NCI-H2081 treated with DMSO at 0.1 percent for 48 hours (cell line): Measurements from ENCODE around the gene ANKRD16.
"Not testable (repeated sequence)": the region's sequence is repeated elsewhere in the genome, so short reads cannot be mapped to it uniquely, and the experiment has no call there.

ENCODE experiments used
- DNase-seq: peaks from one replicate; lab custom pipeline; 2025; lab: John Stamatoyannopoulos, UW

The ANKRD16 gene

DNA sequence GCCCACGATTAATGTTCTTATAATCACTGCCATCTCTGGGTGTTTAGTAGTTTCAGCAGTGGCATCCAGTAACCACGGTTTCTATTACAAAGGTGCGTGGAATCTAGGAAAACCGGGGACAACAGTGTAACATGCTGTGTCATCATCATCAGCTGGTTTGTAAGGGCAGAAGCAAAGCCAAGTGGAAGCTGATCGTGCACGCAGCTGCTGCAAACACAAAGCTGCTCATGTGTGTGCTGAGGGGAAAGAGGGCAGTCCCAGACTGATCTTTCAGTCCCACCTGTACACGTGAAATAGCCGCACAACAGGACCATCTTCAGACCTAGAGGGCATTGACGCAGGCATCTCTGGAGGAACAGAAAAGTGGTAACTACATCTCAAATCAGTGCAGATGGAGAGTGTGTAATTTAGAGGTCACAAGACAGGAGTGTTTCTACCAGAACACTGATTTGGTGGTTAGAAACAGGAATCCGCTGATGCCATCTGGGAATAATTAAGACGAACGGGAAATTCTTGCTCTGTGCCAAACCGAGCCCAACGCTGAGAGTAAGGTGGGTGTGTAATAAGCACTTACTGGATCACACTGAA is 13.4 kb downstream of the ANKRD16 start:
- DNase-seq, result no peak

GRCh38 chr10:5873515-5873995 is 16.1 kb downstream of the ANKRD16 start:
- DNase-seq, result no peak

DNA sequence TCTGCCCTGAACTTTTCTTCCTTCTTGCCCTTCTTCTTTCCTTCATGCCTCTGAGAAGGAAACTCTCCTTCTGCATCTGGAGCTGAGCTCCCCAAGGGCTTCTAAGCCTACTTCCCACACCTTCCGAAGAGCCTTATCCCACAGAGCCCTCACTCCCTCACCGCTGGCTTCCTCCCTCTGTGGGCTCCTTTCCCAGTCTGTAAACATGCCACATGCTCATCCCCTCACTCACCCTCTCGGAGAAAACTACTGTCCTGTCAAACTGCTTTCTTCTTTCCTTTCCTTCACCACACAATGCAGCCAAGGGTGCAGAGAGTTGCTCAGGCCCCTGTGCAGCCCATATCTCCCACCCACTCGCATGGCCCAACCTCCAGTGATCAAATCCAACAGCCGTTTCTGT is 18.1 kb downstream of the ANKRD16 start:
- DNase-seq, result no peak

DNA sequence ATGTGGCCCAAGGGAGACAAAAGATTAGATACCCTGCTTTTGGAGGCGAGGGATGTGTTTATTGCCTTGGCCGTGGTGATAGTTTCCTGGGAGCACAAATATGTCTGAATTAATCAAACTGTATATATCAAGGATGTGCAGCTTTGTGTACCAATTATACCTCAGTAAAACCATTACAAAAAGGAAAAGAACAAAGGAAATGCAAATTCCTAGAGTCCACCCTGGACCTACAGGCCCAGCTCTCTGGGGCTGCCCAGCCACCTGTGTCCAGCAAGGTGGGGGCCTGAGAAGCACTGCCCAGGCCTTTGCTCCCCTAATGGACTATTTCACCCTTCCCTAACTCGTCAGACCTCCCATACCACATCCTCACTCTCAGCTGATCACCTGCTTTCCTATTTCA is 20.5 kb downstream of the ANKRD16 start:
- DNase-seq, result no peak

- DNase-seq, result not testable (repeated sequence)
These were observed 21.3 kb downstream of the ANKRD16 start for GRCh38 chr10:5868383-5868782.

DNA sequence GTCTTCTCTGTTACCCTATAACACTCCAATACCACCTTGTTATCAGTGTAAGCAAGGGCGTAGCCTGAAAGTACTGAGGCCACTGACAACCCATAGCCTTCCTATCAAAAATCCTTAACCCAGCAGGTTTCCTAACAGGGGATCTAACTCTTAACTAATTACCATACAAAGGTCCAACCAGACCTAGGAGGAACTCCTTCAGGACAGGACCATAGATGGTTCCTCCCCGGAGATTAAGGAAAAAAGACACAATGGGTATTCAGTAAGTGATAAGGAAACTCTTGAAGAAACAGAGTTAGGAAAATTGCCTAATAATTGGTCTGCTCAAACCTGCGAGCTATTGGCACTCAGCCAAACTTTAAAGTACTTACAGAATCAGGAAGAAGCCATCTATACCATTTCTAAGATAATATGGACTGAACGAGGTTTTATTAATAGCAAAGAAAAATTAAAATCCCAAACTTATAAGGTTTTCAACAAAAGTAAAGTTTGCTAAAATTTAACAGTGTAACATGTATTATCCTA is 22.5 kb downstream of the ANKRD16 start:
- DNase-seq, result not testable (repeated sequence)

DNA sequence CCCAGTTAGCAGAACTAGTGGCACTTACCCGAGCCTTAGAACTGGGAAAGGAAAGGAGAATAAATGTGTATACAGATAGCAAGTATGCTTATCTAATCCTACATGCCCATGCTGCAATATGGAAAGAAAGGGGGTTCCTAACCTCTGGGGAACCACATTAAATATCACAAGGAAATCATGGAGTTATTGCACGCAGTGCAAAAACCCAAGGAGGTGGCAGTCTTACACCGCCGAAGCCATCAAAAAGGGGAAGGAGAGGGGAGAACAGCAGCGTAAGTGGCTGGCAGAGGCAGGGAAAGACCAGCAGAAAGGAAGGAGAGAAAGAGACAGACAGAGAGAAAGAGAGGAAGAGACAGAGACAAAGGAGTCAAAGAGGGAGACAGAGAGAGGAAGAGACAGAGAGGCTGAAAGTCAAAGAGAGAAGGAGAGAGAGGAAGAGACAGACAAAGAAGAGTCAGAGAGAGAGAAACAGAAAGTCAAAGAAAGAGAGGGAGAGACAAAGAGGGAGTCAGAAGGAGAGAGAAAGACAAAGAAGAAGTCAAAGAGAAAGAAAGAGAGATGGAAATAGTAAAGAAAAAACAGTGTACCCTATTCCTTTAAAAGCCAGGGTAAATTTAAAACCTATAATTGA is 23.1 kb downstream of the ANKRD16 start:
- DNase-seq, result not testable (repeated sequence)

GRCh38 chr10:5862981-5863685 is 26.6 kb downstream of the ANKRD16 start:
- DNase-seq, result not testable (repeated sequence)

GRCh38 chr10:5862360-5862961 is 27.2 kb downstream of the ANKRD16 start:
- DNase-seq, result no peak

- DNase-seq, result no peak
These were observed 29.6 kb downstream of the ANKRD16 start for GRCh38 chr10:5860066-5860465.

- no peak for DNase-seq
These were observed 30.9 kb downstream of the ANKRD16 start for GRCh38 chr10:5858811-5859210.

GRCh38 chr10:5856701-5857004 is 33.0 kb downstream of the ANKRD16 start:
- no peak for DNase-seq

DNA sequence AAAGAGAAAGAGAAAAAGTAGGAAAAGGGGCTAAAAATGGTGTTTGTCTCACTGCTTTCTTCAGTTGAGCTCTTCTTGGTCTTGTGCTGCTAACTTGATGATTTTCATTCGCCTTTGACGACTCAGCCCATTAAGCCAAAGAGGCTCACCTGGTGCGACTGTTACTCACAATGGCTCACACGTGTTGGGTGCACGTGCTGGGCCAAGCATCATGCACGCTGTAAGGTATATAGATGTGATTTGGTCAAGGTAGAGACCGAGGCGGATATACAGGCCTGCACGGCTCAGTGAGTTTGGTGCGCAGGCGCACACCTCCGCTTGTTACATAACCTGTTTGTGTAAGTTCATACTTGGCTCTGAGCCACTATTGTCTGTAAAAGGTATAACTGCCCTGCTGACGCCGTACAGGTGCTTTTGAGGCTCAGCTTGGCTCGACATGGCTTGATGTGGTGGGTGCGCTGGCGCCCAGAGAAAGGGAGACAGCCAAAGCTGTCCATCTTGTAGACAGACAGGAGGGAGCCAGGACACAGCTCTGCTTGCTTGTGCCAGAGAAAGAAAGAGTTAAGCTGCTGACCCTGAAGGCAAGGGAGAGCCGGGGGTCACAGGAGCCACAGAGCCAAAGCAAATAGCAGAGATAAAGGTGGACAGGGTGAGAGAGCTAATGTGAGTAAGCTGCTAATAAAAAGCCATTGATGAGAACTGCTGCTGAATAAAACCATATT is 33.6 kb downstream of the ANKRD16 start:
- no peak for DNase-seq

DNA sequence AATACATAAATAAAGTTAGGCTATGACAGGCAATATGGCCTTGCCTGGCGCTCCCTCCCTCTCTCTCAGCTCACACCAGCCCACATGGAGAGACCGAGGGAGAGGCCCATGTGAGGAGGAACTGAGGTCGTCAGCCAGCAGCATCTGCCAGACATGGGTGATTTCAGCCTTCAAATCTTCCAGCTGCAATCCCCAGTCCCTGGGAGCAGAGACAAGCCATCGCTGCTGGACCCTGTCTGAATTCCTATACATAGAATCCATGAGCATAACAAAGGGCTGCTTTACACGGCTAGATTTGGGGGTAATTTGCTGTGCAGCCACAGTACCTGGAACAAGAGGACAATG is 35.6 kb downstream of the ANKRD16 start:
- DNase-seq, result no peak

DNA sequence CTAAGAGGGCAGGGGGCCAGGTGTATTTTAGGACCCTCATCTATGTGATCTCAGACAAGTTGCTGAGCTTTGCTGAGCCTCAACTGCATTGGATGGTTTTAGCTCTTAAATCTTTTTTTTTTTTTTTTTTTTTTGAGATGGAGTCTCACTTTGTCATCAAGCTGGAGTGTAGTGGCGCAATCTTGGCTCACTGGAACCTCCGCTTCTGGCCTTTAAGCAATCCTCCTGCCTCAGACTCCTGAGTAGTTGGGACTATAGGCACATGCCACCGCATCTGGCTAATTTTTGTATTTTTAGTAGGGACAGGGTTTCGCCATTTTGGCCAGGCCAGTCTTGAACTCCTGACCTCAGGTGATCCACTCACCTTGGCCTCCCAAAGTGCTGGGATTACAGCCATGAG is 43.0 kb downstream of the ANKRD16 start:
- not testable (repeated sequence) for DNase-seq

DNA sequence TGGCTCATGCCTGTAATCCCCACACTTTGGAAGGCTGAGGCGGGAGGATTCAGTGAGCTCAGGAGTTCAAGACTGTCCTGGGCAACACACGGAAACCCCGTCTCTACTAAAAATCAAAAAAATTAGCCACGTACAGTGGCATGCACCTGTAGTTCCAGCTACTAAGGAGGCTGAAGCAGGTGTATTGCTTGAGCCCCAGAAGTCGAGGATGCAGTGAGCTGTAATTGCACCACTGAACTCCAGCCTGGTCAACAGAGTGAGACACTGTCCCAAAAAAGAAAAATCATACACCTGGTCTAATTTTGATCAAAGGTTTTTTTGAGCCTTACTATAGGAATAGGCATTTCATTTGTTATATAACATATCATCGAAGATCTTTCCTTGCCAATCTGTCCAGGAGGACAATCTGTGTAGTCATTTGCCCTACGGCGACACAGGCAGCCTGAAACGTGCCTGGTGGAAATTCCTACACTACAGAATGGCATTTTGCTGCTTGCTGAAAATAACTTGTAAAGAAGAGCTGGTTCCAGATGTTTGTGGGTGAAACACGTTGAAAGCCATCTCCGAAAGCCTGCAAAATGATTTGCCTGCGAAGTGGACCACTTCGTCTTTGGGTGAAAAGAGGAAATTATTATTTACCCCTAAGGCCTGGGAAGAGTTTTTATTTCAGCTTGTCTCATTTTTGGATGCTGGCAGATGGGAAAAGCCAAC is 45.2 kb downstream of the ANKRD16 start:
- no peak for DNase-seq

DNA sequence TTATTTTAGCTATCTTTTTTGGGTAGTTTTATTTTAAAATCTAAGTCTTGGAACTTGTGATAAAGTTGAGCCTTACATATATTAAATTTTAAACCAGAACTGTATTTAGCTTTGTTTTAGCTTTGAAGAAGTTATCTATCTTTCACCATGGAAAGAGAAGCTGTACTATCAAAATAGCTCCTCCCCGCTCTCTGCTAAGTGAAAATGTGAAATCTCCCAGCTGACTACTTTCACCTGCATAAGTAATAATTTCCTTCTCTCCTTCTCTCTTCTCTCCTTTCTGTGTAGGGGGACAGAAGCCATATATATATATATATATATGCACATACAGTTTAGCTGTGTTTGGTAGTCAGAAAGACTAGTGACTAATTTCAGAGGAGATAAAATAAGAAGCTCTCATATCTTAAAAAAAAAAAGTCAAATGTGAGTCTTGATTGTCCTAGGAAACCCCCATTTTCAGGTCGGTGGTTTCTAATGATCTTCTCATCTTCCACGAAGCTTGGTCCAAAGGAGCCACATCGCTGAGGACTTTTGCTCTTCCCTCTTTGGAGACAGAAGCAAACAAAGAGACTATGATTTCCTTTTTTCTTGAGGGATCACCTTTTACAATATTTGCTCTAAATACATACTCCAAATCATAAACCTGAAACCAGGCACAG is 45.9 kb downstream of the ANKRD16 start:
- no peak for DNase-seq

GRCh38 chr10:5841965-5842364 is 47.7 kb downstream of the ANKRD16 start:
- no peak for DNase-seq

- DNase-seq, result no peak
These were observed 49.1 kb downstream of the ANKRD16 start for GRCh38 chr10:5840314-5841307.

- not testable (repeated sequence) for DNase-seq
These were observed 53.5 kb downstream of the ANKRD16 start for GRCh38 chr10:5836181-5836580.
